CD4-positive, alpha-beta T cell (primary cell): Measurements from ENCODE around the gene ZNF783. TPM values are rescaled to one million over a fixed set of nuclear protein-coding genes. Genes with fewer than 3 reads are reported as not detected.
"Not testable (repeated sequence)": the region's sequence is repeated elsewhere in the genome, so short reads cannot be mapped to it uniquely, and the experiment has no call there.

Experiments
- ATAC-seq: fragments of 200-7000 bp; cut with Tn5 transposase; one replicate; pipeline ENCODE4 v1.10.0; 2022; ENCODE audit warnings: mild to moderate bottlenecking; ENCODE audit not compliant: poor library complexity
- CTCF ChIA-PET: fragments of 350-600 bp; sonication (Branson Sonifier 250); formaldehyde crosslinking; loops from one replicate; lab custom pipeline; 2021; ENCODE audit warnings: antibody characterized with exemption, inconsistent platforms; lab: Charles Lee
- POLR2A ChIA-PET: fragments of 350-600 bp; sonication (Branson Sonifier 250); formaldehyde crosslinking; loops from one replicate; lab custom pipeline; 2021; ENCODE audit warnings: antibody characterized with exemption, inconsistent platforms; lab: Charles Lee
- DNase-seq, 14 experiments: peaks; one replicate each; pipeline ENCODE4 v3.0.0-alpha.2; 2013 to 2020; ENCODE audit warnings: mixed read lengths in 2 of 14
- H3K27ac ChIP-seq, 2 donors: one replicate each; pipeline versions ENCODE4 v1.5.1 to v1.7.0; 2013; ENCODE audit warnings: low read length in 2 of 2, low read depth in 1 of 2, mild to moderate bottlenecking in 1 of 2
- H3K27me3 ChIP-seq, 2 experiments: 1 replicate in 1 of 2; 2 replicates in 1 of 2; pipeline versions ENCODE4 v1.6.1 to v1.7.0; 2013; ENCODE audit warnings: low read length in 2 of 2, control low read depth in 1 of 2, mild to moderate bottlenecking in 1 of 2, moderate library complexity in 1 of 2; ENCODE audit not compliant: insufficient read depth in 2 of 2, control insufficient read depth in 1 of 2
- H3K36me3 ChIP-seq: one replicate; pipeline ENCODE4 v1.6.1; 2013; ENCODE audit warnings: low read length, control low read depth; ENCODE audit not compliant: insufficient read depth
- H3K4me1 ChIP-seq: one replicate; pipeline ENCODE4 v1.6.1; 2013; ENCODE audit warnings: low read length, control low read depth; ENCODE audit not compliant: insufficient read depth
- H3K4me3 ChIP-seq: one replicate; pipeline ENCODE4 v1.5.1; 2013; ENCODE audit warnings: mild to moderate bottlenecking, low read length, moderate library complexity
- H3K9me3 ChIP-seq, 2 experiments: 1 replicate in 1 of 2; 2 replicates in 1 of 2; pipeline versions ENCODE4 v1.6.1 to v1.7.0; 2013; ENCODE audit warnings: low read length in 2 of 2, mild to moderate bottlenecking in 2 of 2, control low read depth in 1 of 2, moderate library complexity in 1 of 2; ENCODE audit not compliant: control insufficient read depth in 1 of 2, insufficient read depth in 1 of 2
- H3K27ac Mint-ChIP-seq: one replicate; pipeline ENCODE4 v1.8.0; 2020; ENCODE audit warnings: mixed read lengths
- H3K27me3 Mint-ChIP-seq: one replicate; pipeline ENCODE4 v1.8.0; 2021; ENCODE audit warnings: mixed read lengths
- H3K36me3 Mint-ChIP-seq: one replicate; pipeline ENCODE4 v1.8.0; 2021; ENCODE audit warnings: low read depth, mixed read lengths
- H3K4me1 Mint-ChIP-seq: one replicate; pipeline ENCODE4 v1.8.0; 2021; ENCODE audit warnings: low read depth, mixed read lengths
- H3K4me3 Mint-ChIP-seq: one replicate; pipeline ENCODE4 v1.8.0; 2020; ENCODE audit warnings: mild to moderate bottlenecking, mixed read lengths
- H3K9me3 Mint-ChIP-seq: one replicate; pipeline ENCODE4 v1.8.0; 2020; ENCODE audit warnings: mixed read lengths
- CTCF ChIP-seq: fragments of 200-600 bp; IDR thresholded peaks from one replicate; pipeline ENCODE4 v1.8.0; 2022; ENCODE audit warnings: antibody characterized with exemption, mild to moderate bottlenecking
- intact Hi-C, 2 experiments: fragments of 100-400 bp; cut with DNase I in 1 of 2; cut with micrococcal nuclease in 1 of 2; formaldehyde crosslinking; loops; one replicate each; pipeline versions ENCODE4 v1.15.1 to v1.9.0; 2023 to 2025; cut with DNase I, micrococcal nuclease
- total RNA-seq, 174 experiments: library from RNA in 2 of 174; stranded (reverse) in 2 of 174; gene quantifications; one replicate each; pipeline ENCODE4 v1.2.3 and lab custom pipeline; 2021 to 2026

Gene ZNF783
- total RNA-seq, 2 experiments from 2014 or later: 27.6 to 29.0 TPM

- H3K4me3 Mint-ChIP-seq: no peak overlapping the region
- H3K27me3 Mint-ChIP-seq: peaks cover 33% of the 10 kb centered on the region
- no peaks in the 10 kb centered on the region for H3K4me1 Mint-ChIP-seq
- H3K36me3 Mint-ChIP-seq: no peaks in the 10 kb centered on the region
- DNase-seq (no peak), ATAC-seq (no peak)
- intact Hi-C loops: no loop called here
- Histone ChIP-seq H3K4me3 (no peak overlapping the region), H3K9me3 (peaks cover 0 to 4% of the 10 kb centered on the region in 2 experiments), H3K27me3 (no peaks in the 10 kb centered on the region), H3K4me1 (no peaks in the 10 kb centered on the region), H3K36me3 (no peaks in the 10 kb centered on the region), H3K27ac (no peak overlapping the region)
- TF ChIP-seq CTCF: no peak
- H3K27ac Mint-ChIP-seq: no peak overlapping the region
- peaks cover 5% of the 10 kb centered on the region for H3K9me3 Mint-ChIP-seq
- ChIA-PET POLR2A (no interaction called here), CTCF (no interaction called here)
Observed at GRCh38 chr7:149329265-149329664, 67.3 kb downstream of the ZNF783 start.

- H3K27ac Mint-ChIP-seq: no peak overlapping the region
Observed at GRCh38 chr7:149329766-149330334, 67.9 kb downstream of the ZNF783 start.

GRCh38 chr7:149330914-149331567, 69.0 kb downstream of the ZNF783 start:
- H3K9me3 Mint-ChIP-seq: peaks cover 5% of the 10 kb centered on the region
- no peak for TF ChIP-seq CTCF
- H3K4me1 Mint-ChIP-seq: no peaks in the 10 kb centered on the region
- Histone ChIP-seq H3K27me3 (no peaks in the 10 kb centered on the region), H3K27ac (no peak overlapping the region), H3K36me3 (no peaks in the 10 kb centered on the region), H3K9me3 (peaks cover 0 to 4% of the 10 kb centered on the region in 2 experiments), H3K4me1 (no peaks in the 10 kb centered on the region), H3K4me3 (no peak overlapping the region)
- ATAC-seq: no peak
- intact Hi-C loops: no loop called here
- ChIA-PET POLR2A (no interaction called here), CTCF (no interaction called here)
- H3K4me3 Mint-ChIP-seq: no peak overlapping the region
- no peak for DNase-seq
- H3K36me3 Mint-ChIP-seq: no peaks in the 10 kb centered on the region
- H3K27ac Mint-ChIP-seq: no peak overlapping the region
- peaks cover 35% of the 10 kb centered on the region for H3K27me3 Mint-ChIP-seq

More at GRCh38 chr7:149329766-149330334, 67.9 kb downstream of the ZNF783 start:
- Histone ChIP-seq H3K9me3 (peaks cover 0 to 4% of the 10 kb centered on the region in 2 experiments), H3K27ac (no peak overlapping the region), H3K27me3 (no peaks in the 10 kb centered on the region), H3K36me3 (no peaks in the 10 kb centered on the region), H3K4me3 (no peak overlapping the region), H3K4me1 (no peaks in the 10 kb centered on the region)
- H3K36me3 Mint-ChIP-seq: no peaks in the 10 kb centered on the region
- POLR2A ChIA-PET: no interaction called here
- H3K27me3 Mint-ChIP-seq: peaks cover 35% of the 10 kb centered on the region
- peaks cover 5% of the 10 kb centered on the region for H3K9me3 Mint-ChIP-seq
- CTCF ChIA-PET: no interaction called here
- no peak for ATAC-seq
- no peak for TF ChIP-seq CTCF
- H3K4me3 Mint-ChIP-seq: no peak overlapping the region
- intact Hi-C loops: no loop called here
- no peak for DNase-seq
- H3K4me1 Mint-ChIP-seq: no peaks in the 10 kb centered on the region

GRCh38 chr7:149332602-149333320, 70.8 kb downstream of the ZNF783 start:
- H3K36me3 Mint-ChIP-seq, DNase-seq, H3K27ac ChIP-seq, H3K4me3 ChIP-seq, H3K4me1 Mint-ChIP-seq, H3K27me3 ChIP-seq, intact Hi-C loops, H3K4me3 Mint-ChIP-seq, H3K27ac Mint-ChIP-seq, ATAC-seq, CTCF ChIA-PET, H3K9me3 Mint-ChIP-seq, H3K36me3 ChIP-seq, H3K9me3 ChIP-seq, H3K4me1 ChIP-seq, POLR2A ChIA-PET: not testable (repeated sequence)
- peaks cover 35% of the 10 kb centered on the region for H3K27me3 Mint-ChIP-seq
